K562 (cell line): ENCODE data around the gene DEFB114. TPM values are rescaled to one million over a fixed set of nuclear protein-coding genes. Genes with fewer than 3 reads are reported as not detected.

Source experiments
- ATAC-seq: fragments of 200-7000 bp; cut with Tn5 transposase; 3 replicates; pipeline ENCODE4 v1.9.1; 2020; ENCODE audit warnings: moderate library complexity
- BruUV-seq: library from RNA; stranded (reverse); fragments of 400-500 nt; replicated peaks from 2 replicates; lab custom pipeline; 2021; lab: Mats Ljungman, UMichigan
- CTCF ChIA-PET: fragments of 300-600 bp; formaldehyde crosslinking; extraction: SDS; loops from one replicate; lab custom pipeline; 2021; ENCODE audit warnings: low intra/inter-chr PET ratio; lab: Yijun Ruan, JAX
- POLR2A ChIA-PET: fragments of 300-600, 350-650 bp; sonication (Branson Sonifier 250); formaldehyde crosslinking; extraction: SDS; loops from one replicate; lab custom pipeline; 2021; ENCODE audit warnings: antibody characterized with exemption, inconsistent platforms; lab: Yijun Ruan, JAX
- DNase-seq, 4 experiments: peaks; one replicate each; pipeline versions ENCODE4 v3.0.0 to v3.0.0-alpha.2; 2011 to 2018; ENCODE audit warnings: low spot score in 3 of 4, mixed read lengths in 3 of 4; ENCODE audit errors: extremely low read depth in 1 of 4
- FAIRE-seq: peaks from 2 replicates; lab custom pipeline; 2011; peaks lifted over from hg19 to GRCh38; lab: Jason Lieb, UNC
- H2AFZ ChIP-seq: 2 replicates; pipeline ENCODE4 v1.6.0; 2011; ENCODE audit warnings: low read depth, low read length, control low read depth, inconsistent platforms
- H3K27ac ChIP-seq: fragments of 200-600 bp; 3 replicates; pipeline ENCODE4 v1.8.0; 2011; ENCODE audit warnings: low read depth, mild to moderate bottlenecking, control low read depth, inconsistent platforms, low read length, moderate library complexity, mixed read lengths; ENCODE audit errors: extremely low read depth
- H3K27me3 ChIP-seq, 2 experiments: fragments of 300-600 bp in 1 of 2; 2 replicates in 1 of 2; 3 replicates in 1 of 2; pipeline versions ENCODE4 v1.6.0 to v1.8.0; 2011; ENCODE audit warnings: inconsistent platforms in 2 of 2, low read length in 2 of 2, mild to moderate bottlenecking in 1 of 2, mixed read lengths in 1 of 2, moderate library complexity in 1 of 2; ENCODE audit not compliant: control insufficient read depth in 2 of 2, insufficient read depth in 2 of 2
- H3K36me3 ChIP-seq: fragments of 300-600 bp; 3 replicates; pipeline ENCODE4 v1.8.0; 2011; ENCODE audit warnings: mild to moderate bottlenecking, low read length, inconsistent platforms; ENCODE audit not compliant: control insufficient read depth, insufficient read depth
- H3K4me1 ChIP-seq, 2 experiments: fragments of 200-600 bp in 1 of 2; replicated peaks in 1 of 2; 2 replicates in 1 of 2; 3 replicates in 1 of 2; pipeline versions ENCODE4 v1.5.1 to v1.8.0; 2011; ENCODE audit warnings: inconsistent platforms in 2 of 2, low read length in 2 of 2, mild to moderate bottlenecking in 1 of 2, mixed read lengths in 1 of 2, moderate library complexity in 1 of 2; ENCODE audit not compliant: control insufficient read depth in 2 of 2, insufficient read depth in 2 of 2
- H3K4me2 ChIP-seq: 2 replicates; pipeline ENCODE4 v1.6.1; 2011; ENCODE audit warnings: low read length, control low read depth, inconsistent platforms, mixed read lengths; ENCODE audit not compliant: insufficient read depth
- H3K4me3 ChIP-seq: fragments of 200-600 bp; sonication (generic), shearing (Covaris generic); 2 replicates; pipeline ENCODE4 v1.5.1; 2016; ENCODE audit warnings: control low read depth, inconsistent platforms
- H3K79me2 ChIP-seq: fragments of 200-600 bp; 3 replicates; pipeline ENCODE4 v1.8.0; 2011; ENCODE audit warnings: low read length, inconsistent platforms; ENCODE audit not compliant: control insufficient read depth, insufficient read depth
- H3K9ac ChIP-seq, 2 experiments: 2 replicates each; pipeline versions ENCODE4 v1.6.0 to v1.6.1; 2011; ENCODE audit warnings: low read depth in 2 of 2, low read length in 2 of 2, control low read depth in 1 of 2, inconsistent platforms in 1 of 2, mild to moderate bottlenecking in 1 of 2, mixed read lengths in 1 of 2; ENCODE audit not compliant: insufficient read depth in 1 of 2
- H3K9me1 ChIP-seq: one replicate; pipeline ENCODE4 v1.6.0; 2011; ENCODE audit warnings: inconsistent platforms, mild to moderate bottlenecking, low read length, moderate library complexity; ENCODE audit not compliant: control insufficient read depth, insufficient read depth
- H3K9me3 ChIP-seq: replicated peaks from 2 replicates; pipeline ENCODE4 v1.5.1; 2011; ENCODE audit warnings: low read depth, low read length, inconsistent platforms; ENCODE audit not compliant: control insufficient read depth, insufficient read depth
- H4K20me1 ChIP-seq: replicated peaks from 2 replicates; pipeline ENCODE4 v1.6.1; 2011; ENCODE audit warnings: low read length, inconsistent platforms, mixed read lengths; ENCODE audit not compliant: control insufficient read depth, insufficient read depth
- C11orf30 ChIP-seq: fragments of 450-650 bp; IDR thresholded peaks from 2 replicates; pipeline ENCODE4 v1.6.1; 2016; ENCODE audit warnings: low read depth, mild to moderate bottlenecking
- PHTF2 ChIP-seq: fragments of 250-450 bp; sonication (Bioruptor Pico); IDR thresholded peaks from 2 replicates; pipeline ENCODE4 v1.5.0; 2021; ENCODE audit warnings: mild to moderate bottlenecking
- ZBTB8A ChIP-seq: fragments of 450-650 bp; IDR thresholded peaks from 2 replicates; pipeline ENCODE4 v1.6.1; 2018; ENCODE audit warnings: mild to moderate bottlenecking, moderate library complexity; ENCODE audit not compliant: partially characterized antibody
- ZNF316 ChIP-seq: fragments of 450-650 bp; IDR thresholded peaks from 2 replicates; pipeline ENCODE4 v1.6.1; 2016
- WGBS: fragments of 100-300 bp; shearing (Covaris generic); methylation state at CpG from one replicate; pipeline ENCODE4 v1.1.6; 2016; ENCODE audit warnings: low coverage, mixed read lengths; ENCODE audit not compliant: insufficient coverage; ENCODE audit errors: missing lambda C conversion rate; 5-methylcytosine and 5-hydroxymethylcytosine counted together
- in situ Hi-C: fragments of 300-500 bp; cut with MboI; formaldehyde crosslinking; loops from 4 replicates; pipeline ENCODE4 v1.15.0; 2018; ENCODE audit warnings: inconsistent platforms, mixed read lengths
- intact Hi-C: fragments of 100-400 bp; cut with micrococcal nuclease; formaldehyde crosslinking; loops from 2 replicates; pipeline ENCODE4 v1.14.2; 2022
- polyA plus RNA-seq, 8 experiments: library from polyadenylated mRNA; depleted of rRNA in 4 of 8; stranded (reverse) in 5 of 8; unstranded in 3 of 8; fragments of >200 nt; fragmentation: Nextera tagmentation in 2 of 8; fragmentation: Illumina TruSeq in 1 of 8; extraction: Ambion mirVana in 2 of 8; extraction: Trizol in 1 of 8; gene quantifications; 2 replicates each; pipeline versions ENCODE4 v1.2.1 to v1.2.3, GENCODE V29; 2011 to 2014; ENCODE audit warnings: inconsistent platforms in 1 of 8, missing spikeins in 1 of 8
- total RNA-seq, 7 experiments: library from RNA; depleted of rRNA in 6 of 7; stranded (reverse); fragments of >200 nt in 6 of 7; fragmentation: Illumina TruSeq in 2 of 7; extraction: Trizol in 2 of 7; gene quantifications; 2 replicates each; pipeline versions ENCODE4 v1.2.1 to v1.2.3, GENCODE V29; 2011 to 2021; ENCODE audit warnings: low replicate concordance in 1 of 7
- TF ChIP-seq, protein P1 (sequence below): fragments of 250-450 bp; sonication (Bioruptor Pico); IDR thresholded peaks from 2 replicates; pipeline ENCODE4 v1.8.0; 2021; ENCODE audit warnings: moderate library complexity, mild to moderate bottlenecking, inconsistent platforms

Gene DEFB114
- total and polyA plus RNA-seq, 9 of the 15 experiments (the other 6 are each of a cell fraction or from before 2014, with no cell fraction given): not detected

DNA sequence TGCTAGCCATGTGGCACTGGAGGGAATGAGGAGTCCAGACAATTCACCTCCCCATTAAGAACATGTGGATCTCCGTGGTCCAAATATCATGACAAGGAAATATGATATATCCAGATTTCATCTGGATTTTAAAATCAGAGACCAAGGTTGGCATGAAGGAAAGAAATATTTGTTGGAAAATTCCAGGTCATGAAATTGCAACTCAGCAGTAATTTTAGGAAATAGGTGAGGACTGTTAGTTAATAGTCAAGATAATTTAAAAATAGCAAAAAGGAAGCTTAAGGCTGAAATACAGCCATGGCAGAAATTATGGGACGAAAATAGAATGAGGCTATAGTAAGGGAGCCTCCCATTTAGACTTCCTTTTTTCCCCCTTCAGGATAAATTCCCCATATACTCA lies 26.9 kb downstream of the DEFB114 start (continued):
- TF ChIP-seq ZNF316: peak; percentile 92
- peak; percentile 86 for TF ChIP-seq C11orf30
- no peak for TF ChIP-seq ZBTB8A
- TF ChIP-seq PHTF2 (CRISPR knock-in tag): no peak
- TF ChIP-seq, all 486 proteins: peak for 6

DNA sequence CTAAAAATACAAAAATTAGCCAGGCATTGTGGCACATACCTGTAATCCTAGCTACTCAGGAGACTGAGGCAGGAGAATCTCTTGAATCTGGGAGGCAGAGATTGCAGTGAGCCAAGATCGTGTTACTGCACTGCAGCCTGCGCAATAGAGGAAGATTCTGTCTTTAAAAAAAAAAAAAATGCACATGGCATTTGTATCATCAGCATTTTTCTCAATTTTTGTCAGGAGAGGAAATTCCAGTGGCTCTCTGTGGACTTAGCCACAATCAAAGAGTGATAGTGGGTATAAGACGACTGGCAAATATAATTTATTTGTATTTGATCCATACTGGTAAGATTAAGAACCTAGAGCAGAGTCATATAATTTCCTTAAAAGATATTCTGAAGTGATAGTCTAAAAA lies 28.6 kb downstream of the DEFB114 start:
- Histone ChIP-seq H4K20me1 (no peaks in the 10 kb centered on the region), H2AFZ (no peak overlapping the region), H3K9ac (no peak overlapping the region), H3K9me1 (no peaks in the 10 kb centered on the region), H3K9me3 (no peaks in the 10 kb centered on the region), H3K36me3 (no peaks in the 10 kb centered on the region), H3K27me3 (peaks cover 0 to 5% of the 10 kb centered on the region in 2 experiments; a peak in 1 of 5 replicates), H3K4me3 (no peak overlapping the region), H3K79me2 (no peaks in the 10 kb centered on the region), H3K4me2 (no peak overlapping the region), H3K27ac (no peak overlapping the region)
- WGBS: 48% methylated on average over 3 of the region's 3 CpGs
- in situ Hi-C loops (no loop called here), intact Hi-C loops (no loop called here)
- FAIRE-seq: no peak
- CTCF ChIA-PET: no interaction called here
- BruUV-seq: no TSS peak
- ATAC-seq: no peak
- DNase-seq: no peak
- TF ChIP-seq, protein P1, sequence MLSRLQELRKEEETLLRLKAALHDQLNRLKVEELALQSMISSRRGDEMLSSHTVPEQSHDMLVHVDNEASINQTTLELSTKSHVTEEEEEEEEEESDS (CRISPR knock-in tag): no peak
- TF ChIP-seq C11orf30: peak; percentile 53; the same call in 1 of the 2 replicates
- TF ChIP-seq ZNF316: peak; percentile 76
- TF ChIP-seq, all 486 proteins: peak for 2
- POLR2A ChIA-PET: interaction anchor here (1.2 kb wide), 1 partner anchor 15 kb away, joined by 3 read pairs; no protein-coding TSS in a partner anchor
- peaks cover 6 to 16% of the 10 kb centered on the region in 2 experiments; a peak in 3 of 5 replicates for H3K4me1 ChIP-seq
